ENCODE data around the gene BBC3.

The BBC3 gene

DNA sequence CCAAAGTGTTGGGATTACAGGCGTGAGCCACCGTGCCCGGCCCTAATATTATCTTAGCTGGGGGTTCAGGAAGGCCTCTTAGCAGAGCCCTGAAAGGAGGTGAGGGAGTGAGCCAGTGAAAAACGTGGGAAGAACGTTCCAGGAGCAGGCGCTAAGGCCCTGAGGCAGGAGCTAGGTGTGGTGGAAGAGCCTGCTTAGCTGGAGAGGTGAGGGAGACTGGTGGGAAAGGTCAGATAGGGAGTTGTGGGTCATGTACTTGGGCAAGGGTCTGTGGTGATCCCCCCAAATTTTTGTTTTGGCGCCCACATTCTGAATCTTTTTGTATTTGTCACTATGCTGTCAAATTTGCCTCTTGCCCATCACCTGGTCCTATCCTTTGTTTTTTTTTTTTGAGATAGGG, 38.6 kb upstream of the BBC3 start:
- DNase-seq = no peak
- Histone ChIP-seq H3K4me3 (ENCODE audit: low read length) (no peak overlapping the region), H3K9ac (ENCODE audit: low read length) (no peak overlapping the region), H2BK5ac (ENCODE audit: low read length) (no peak overlapping the region), H2BK15ac (replicated peaks; ENCODE audit: low read depth) (no peak overlapping the region), H4K5ac (ENCODE audit: low read length) (no peak overlapping the region), H3K18ac (ENCODE audit: low read length) (no peak overlapping the region), H3K79me2 (ENCODE audit: control insufficient read depth, insufficient read depth, low read length) (no peaks in the 10 kb centered on the region), H2AK5ac (ENCODE audit: low read length) (no peak overlapping the region), H3K23ac (ENCODE audit: low read length) (no peak overlapping the region), H3K36me3 (ENCODE audit: control insufficient read depth, insufficient read depth, low read length) (peaks cover 6% of the 10 kb centered on the region), H3K56ac (ENCODE audit: low read length) (no peak overlapping the region), H3K27ac (ENCODE audit: low read depth, low read length) (no peak overlapping the region), H3K79me1 (ENCODE audit: low read length) (no peaks in the 10 kb centered on the region), H2BK120ac (ENCODE audit: low read depth, low read length) (no peak overlapping the region), H4K8ac (ENCODE audit: low read depth, low read length) (no peak overlapping the region), H3K4me1 (ENCODE audit: control insufficient read depth, low read depth, low read length) (peaks cover 2% of the 10 kb centered on the region), H3K4ac (ENCODE audit: low read depth, low read length) (no peak overlapping the region), H3K27me3 (ENCODE audit: insufficient read depth, low read length, poor library complexity) (no peaks in the 10 kb centered on the region), H3K4me2 (ENCODE audit: low read length) (no peak overlapping the region)
- no CpG with 5 or more reads among the region's 7 CpGs for WGBS (ENCODE audit: extremely low coverage, insufficient coverage, low lambda C conversion rate)

DNA sequence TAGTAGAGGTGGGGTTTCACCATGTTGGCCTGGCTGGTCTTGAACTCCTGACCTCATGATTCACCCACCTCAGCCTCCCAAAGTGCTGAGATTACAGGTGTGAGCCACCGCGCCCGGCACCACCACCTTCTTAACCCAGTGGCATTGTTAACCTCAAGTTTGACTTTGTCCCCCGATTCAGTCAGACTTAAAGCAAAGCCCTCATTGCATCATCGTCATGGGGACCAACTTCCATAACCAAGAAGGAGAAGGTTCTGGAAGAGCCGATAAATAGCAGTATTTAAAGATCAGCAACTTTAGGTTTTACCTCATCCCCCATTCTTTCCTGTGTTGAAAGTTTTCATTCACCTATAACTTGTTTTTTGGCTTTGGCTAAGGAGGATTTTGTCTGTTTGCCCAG, 37.0 kb upstream of the BBC3 start:
- H3K9ac ChIP-seq (ENCODE audit: low read length) = no peak overlapping the region
- no peak overlapping the region for H2BK120ac ChIP-seq (ENCODE audit: low read depth, low read length)
- no peak overlapping the region for H3K23ac ChIP-seq (ENCODE audit: low read length)
- no peak overlapping the region for H3K4ac ChIP-seq (ENCODE audit: low read depth, low read length)
- H3K36me3 ChIP-seq (ENCODE audit: control insufficient read depth, insufficient read depth, low read length) = peaks cover 6% of the 10 kb centered on the region
- no peak overlapping the region for H2BK5ac ChIP-seq (ENCODE audit: low read length)
- no peaks in the 10 kb centered on the region for H3K79me2 ChIP-seq (ENCODE audit: control insufficient read depth, insufficient read depth, low read length)
- no peak for DNase-seq
- no peak overlapping the region for H3K4me3 ChIP-seq (ENCODE audit: low read length)
- no peaks in the 10 kb centered on the region for H3K27me3 ChIP-seq (ENCODE audit: insufficient read depth, low read length, poor library complexity)
- no peak overlapping the region for H4K8ac ChIP-seq (ENCODE audit: low read depth, low read length)
- H3K27ac ChIP-seq (ENCODE audit: low read depth, low read length) = no peak overlapping the region
- H4K5ac ChIP-seq (ENCODE audit: low read length) = no peak overlapping the region
- no peak overlapping the region for H3K56ac ChIP-seq (ENCODE audit: low read length)
- H2AK5ac ChIP-seq (ENCODE audit: low read length) = no peak overlapping the region
- no peak overlapping the region for H3K4me2 ChIP-seq (ENCODE audit: low read length)
- no CpG with 5 or more reads among the region's 6 CpGs for WGBS (ENCODE audit: extremely low coverage, insufficient coverage, low lambda C conversion rate)
- no peak overlapping the region for H2BK15ac ChIP-seq (replicated peaks; ENCODE audit: low read depth)
- H3K79me1 ChIP-seq (ENCODE audit: low read length) = no peaks in the 10 kb centered on the region
- H3K4me1 ChIP-seq (ENCODE audit: control insufficient read depth, low read depth, low read length) = peaks cover 2% of the 10 kb centered on the region
- no peak overlapping the region for H3K18ac ChIP-seq (ENCODE audit: low read length)

DNA sequence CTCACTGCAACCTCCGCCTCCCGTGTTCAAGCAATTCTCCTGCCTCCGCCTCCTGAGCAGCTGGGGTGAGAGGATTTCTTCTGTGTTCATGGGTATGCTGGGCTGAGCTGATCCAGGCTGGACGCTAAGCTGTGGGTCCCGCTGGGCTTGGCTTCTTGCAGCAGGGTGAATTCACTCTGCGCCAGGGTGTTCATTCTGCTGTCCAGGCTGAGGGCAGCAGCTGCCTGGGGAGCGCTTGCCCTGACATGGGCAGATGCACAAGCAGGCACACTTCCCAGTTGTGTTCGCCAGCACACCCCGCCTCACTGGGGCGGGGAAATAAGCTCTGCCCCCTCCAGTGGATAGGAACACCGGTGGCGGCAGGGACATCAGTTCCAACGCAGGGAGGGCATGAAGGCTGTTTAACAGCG, 36.4 kb upstream of the BBC3 start:
- Histone ChIP-seq H4K8ac (ENCODE audit: low read depth, low read length) (no peak overlapping the region), H3K4me2 (ENCODE audit: low read length) (no peak overlapping the region), H3K56ac (ENCODE audit: low read length) (no peak overlapping the region), H2BK120ac (ENCODE audit: low read depth, low read length) (no peak overlapping the region), H3K27me3 (ENCODE audit: insufficient read depth, low read length, poor library complexity) (no peaks in the 10 kb centered on the region), H3K79me2 (ENCODE audit: control insufficient read depth, insufficient read depth, low read length) (no peaks in the 10 kb centered on the region), H3K23ac (ENCODE audit: low read length) (no peak overlapping the region), H2BK5ac (ENCODE audit: low read length) (no peak overlapping the region), H3K18ac (ENCODE audit: low read length) (no peak overlapping the region), H3K27ac (ENCODE audit: low read depth, low read length) (no peak overlapping the region), H3K9ac (ENCODE audit: low read length) (no peak overlapping the region), H2BK15ac (replicated peaks; ENCODE audit: low read depth) (no peak overlapping the region), H3K4ac (ENCODE audit: low read depth, low read length) (no peak overlapping the region), H3K79me1 (ENCODE audit: low read length) (peaks cover 1% of the 10 kb centered on the region), H3K4me1 (ENCODE audit: control insufficient read depth, low read depth, low read length) (no peaks in the 10 kb centered on the region), H2AK5ac (ENCODE audit: low read length) (no peak overlapping the region), H4K5ac (ENCODE audit: low read length) (no peak overlapping the region), H3K36me3 (ENCODE audit: control insufficient read depth, insufficient read depth, low read length) (peaks cover 6% of the 10 kb centered on the region), H3K4me3 (ENCODE audit: low read length) (no peak overlapping the region)
- no CpG with 5 or more reads among the region's 14 CpGs for WGBS (ENCODE audit: extremely low coverage, insufficient coverage, low lambda C conversion rate)
- DNase-seq = no peak

DNA sequence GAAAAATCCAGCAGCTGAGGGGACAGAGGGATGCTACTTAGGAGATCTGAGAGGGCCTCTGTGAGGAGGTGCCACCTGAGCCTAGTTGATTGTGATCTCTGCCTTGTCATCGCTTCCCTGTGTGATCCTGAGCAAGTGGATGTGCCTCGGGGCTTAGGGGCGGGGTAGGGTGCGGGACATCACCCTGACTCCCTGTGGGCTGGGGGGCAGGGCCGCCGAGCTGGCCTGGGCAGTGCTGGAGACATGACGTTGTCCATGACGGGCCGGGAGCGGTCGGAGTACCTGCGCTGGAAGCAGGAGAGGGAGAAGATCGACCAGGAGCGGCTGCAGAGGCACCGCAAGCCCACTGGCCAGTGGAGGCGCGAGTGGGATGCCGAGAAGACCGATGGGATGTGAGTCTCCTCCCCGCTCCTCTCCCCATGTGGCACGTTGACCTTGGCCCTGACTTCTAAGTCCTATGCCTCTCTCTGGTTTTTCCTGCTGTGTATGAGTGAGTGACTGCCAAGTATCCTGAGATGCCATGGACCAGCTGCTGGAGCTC, 35.5 kb upstream of the BBC3 start:
- Histone ChIP-seq H3K4me3 (ENCODE audit: low read length) (no peak overlapping the region), H3K79me1 (ENCODE audit: low read length) (peaks cover 2% of the 10 kb centered on the region), H3K4me1 (ENCODE audit: control insufficient read depth, low read depth, low read length) (no peaks in the 10 kb centered on the region), H3K36me3 (ENCODE audit: control insufficient read depth, insufficient read depth, low read length) (peaks cover 6% of the 10 kb centered on the region), H3K9ac (ENCODE audit: low read length) (no peak overlapping the region), H3K79me2 (ENCODE audit: control insufficient read depth, insufficient read depth, low read length) (no peaks in the 10 kb centered on the region), H2BK15ac (replicated peaks; ENCODE audit: low read depth) (no peak overlapping the region), H2BK5ac (ENCODE audit: low read length) (no peak overlapping the region), H2BK120ac (ENCODE audit: low read depth, low read length) (no peak overlapping the region), H3K4me2 (ENCODE audit: low read length) (no peak overlapping the region), H4K8ac (ENCODE audit: low read depth, low read length) (no peak overlapping the region), H3K56ac (ENCODE audit: low read length) (no peak overlapping the region), H3K27me3 (ENCODE audit: insufficient read depth, low read length, poor library complexity) (no peaks in the 10 kb centered on the region), H3K23ac (ENCODE audit: low read length) (no peak overlapping the region), H3K18ac (ENCODE audit: low read length) (no peak overlapping the region), H3K4ac (ENCODE audit: low read depth, low read length) (no peak overlapping the region), H3K27ac (ENCODE audit: low read depth, low read length) (no peak overlapping the region), H2AK5ac (ENCODE audit: low read length) (no peak overlapping the region), H4K5ac (ENCODE audit: low read length) (no peak overlapping the region)
- WGBS (ENCODE audit: extremely low coverage, insufficient coverage, low lambda C conversion rate) = no CpG with 5 or more reads among the region's 21 CpGs
- DNase-seq = no peak

DNA sequence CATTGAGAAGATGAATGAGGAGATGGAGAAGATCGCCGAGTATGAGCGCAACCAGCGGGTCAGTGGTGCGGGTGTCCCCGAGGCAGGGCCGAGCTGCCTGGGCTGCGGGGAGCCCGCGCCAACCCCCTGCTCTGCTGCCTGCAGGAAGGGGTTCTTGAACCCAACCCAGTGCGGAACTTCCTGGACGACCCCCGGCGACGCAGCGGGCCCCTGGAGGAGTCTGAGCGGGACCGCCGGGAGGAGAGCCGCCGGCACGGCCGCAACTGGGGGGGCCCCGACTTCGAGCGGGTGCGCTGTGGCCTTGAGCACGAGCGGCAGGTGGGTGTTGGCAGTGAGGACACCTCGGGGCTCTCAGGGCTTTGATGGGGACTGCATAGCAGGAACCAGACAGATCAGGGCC, 33.6 kb upstream of the BBC3 start:
- Histone ChIP-seq H3K79me1 (ENCODE audit: low read length) (peaks cover 6% of the 10 kb centered on the region), H2BK120ac (ENCODE audit: low read depth, low read length) (no peak overlapping the region), H2BK5ac (ENCODE audit: low read length) (no peak overlapping the region), H4K8ac (ENCODE audit: low read depth, low read length) (no peak overlapping the region), H4K5ac (ENCODE audit: low read length) (no peak overlapping the region), H3K4ac (ENCODE audit: low read depth, low read length) (no peak overlapping the region), H3K23ac (ENCODE audit: low read length) (no peak overlapping the region), H3K4me3 (ENCODE audit: low read length) (no peak overlapping the region), H3K79me2 (ENCODE audit: control insufficient read depth, insufficient read depth, low read length) (no peaks in the 10 kb centered on the region), H3K56ac (ENCODE audit: low read length) (no peak overlapping the region), H2BK15ac (replicated peaks; ENCODE audit: low read depth) (no peak overlapping the region), H3K27ac (ENCODE audit: low read depth, low read length) (no peak overlapping the region), H2AK5ac (ENCODE audit: low read length) (no peak overlapping the region), H3K4me1 (ENCODE audit: control insufficient read depth, low read depth, low read length) (no peaks in the 10 kb centered on the region), H3K18ac (ENCODE audit: low read length) (no peak overlapping the region), H3K27me3 (ENCODE audit: insufficient read depth, low read length, poor library complexity) (no peaks in the 10 kb centered on the region), H3K9ac (ENCODE audit: low read length) (no peak overlapping the region), H3K36me3 (ENCODE audit: control insufficient read depth, insufficient read depth, low read length) (peaks cover 6% of the 10 kb centered on the region), H3K4me2 (ENCODE audit: low read length) (no peak overlapping the region)
- WGBS (ENCODE audit: extremely low coverage, insufficient coverage, low lambda C conversion rate) = no CpG with 5 or more reads among the region's 30 CpGs
- DNase-seq = no peak

All from mesendoderm (in vitro differentiated cells).